Measurements from ENCODE around the gene RBMS3. TPM values are rescaled to one million over a fixed set of nuclear protein-coding genes. Genes with fewer than 3 reads are reported as not detected.
"Not testable (repeated sequence)": the region's sequence is repeated elsewhere in the genome, so short reads cannot be mapped to it uniquely, and the experiment has no call there.

The RBMS3 gene
- total RNA-seq, 2 experiments from 2014 or later, result 0.25 to 0.27 TPM

DNA sequence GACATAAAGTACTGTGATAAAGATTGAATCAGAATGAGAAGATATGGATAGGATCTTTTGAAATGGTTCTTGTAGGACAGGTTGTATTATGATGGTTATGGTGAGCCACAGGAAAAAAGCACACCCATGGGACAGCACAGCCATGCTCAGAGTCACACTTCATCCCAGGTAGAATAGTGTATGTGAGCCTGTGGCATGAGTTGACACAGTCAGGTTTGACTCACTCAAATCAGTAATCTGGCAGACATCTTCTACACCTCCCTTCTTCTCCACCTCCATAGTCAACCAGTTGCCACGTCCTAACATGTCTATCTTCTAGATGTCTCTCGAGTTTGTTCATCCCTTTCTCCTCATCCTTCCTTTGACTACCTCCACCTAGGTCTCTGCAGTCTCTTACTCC is 176.0 kb downstream of the RBMS3 start:
- Mint-ChIP-seq H3K9me3 (no peaks in the 10 kb centered on the region), H3K27ac (no peak overlapping the region), H3K27me3 (no peaks in the 10 kb centered on the region), H3K36me3 (ENCODE audit: low read depth) (no peaks in the 10 kb centered on the region), H3K4me1 (no peaks in the 10 kb centered on the region), H3K4me3 (no peak overlapping the region)
- no peak for DNase-seq
- CTCF ChIA-PET, result no interaction called here
- POLR2A ChIA-PET, result no interaction called here

DNA sequence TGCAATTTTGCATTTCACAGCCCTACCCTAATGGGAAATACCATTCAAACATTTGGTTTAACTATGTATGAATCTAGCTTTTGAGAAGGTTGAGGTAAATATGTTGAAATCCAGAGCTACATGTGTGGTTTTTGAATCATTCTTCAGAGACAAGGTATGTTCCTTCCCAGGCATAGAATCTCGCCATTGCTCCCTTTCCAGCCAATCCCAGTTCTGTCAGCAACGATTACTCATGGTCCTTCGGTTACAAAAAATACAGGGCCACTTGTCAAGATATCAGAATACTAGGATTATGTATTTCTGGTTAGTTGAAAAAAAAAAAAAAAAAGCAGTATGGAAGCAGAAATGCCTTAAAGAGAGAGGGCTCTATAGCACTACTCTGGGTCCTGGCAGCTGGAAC is 182.4 kb downstream of the RBMS3 start:
- no peak overlapping the region for H3K27ac Mint-ChIP-seq
- H3K27me3 Mint-ChIP-seq, result no peaks in the 10 kb centered on the region
- H3K9me3 Mint-ChIP-seq, result no peaks in the 10 kb centered on the region
- no peak for DNase-seq
- no peak overlapping the region for H3K4me3 Mint-ChIP-seq
- H3K4me1 Mint-ChIP-seq, result no peaks in the 10 kb centered on the region
- CTCF ChIA-PET, result interaction anchor here (0.6 kb wide), 1 partner anchor 310 kb away, joined by 3 read pairs; no protein-coding TSS in a partner anchor
- H3K36me3 Mint-ChIP-seq (ENCODE audit: low read depth), result no peaks in the 10 kb centered on the region
- POLR2A ChIA-PET, result no interaction called here

DNA sequence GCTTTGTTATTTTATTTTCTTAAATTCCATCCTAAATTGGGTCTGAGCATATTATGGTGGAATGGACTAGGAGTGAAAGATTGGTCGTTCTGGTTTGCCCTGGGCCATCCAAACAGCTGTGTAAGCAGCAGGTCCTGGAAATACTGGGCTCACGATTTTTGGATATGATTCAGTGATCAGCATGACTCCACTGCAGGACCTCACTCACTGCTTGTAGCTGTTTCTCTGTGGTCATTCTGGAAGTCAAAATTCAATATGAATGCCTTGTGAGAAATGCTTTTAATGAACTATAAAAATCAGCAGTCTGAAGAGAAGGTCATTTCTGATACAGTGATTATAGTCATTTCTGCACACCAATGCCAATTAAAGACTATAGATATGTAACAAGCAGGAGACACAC is 185.0 kb downstream of the RBMS3 start:
- Mint-ChIP-seq H3K27me3 (no peaks in the 10 kb centered on the region), H3K4me1 (no peaks in the 10 kb centered on the region), H3K36me3 (ENCODE audit: low read depth) (no peaks in the 10 kb centered on the region), H3K9me3 (no peaks in the 10 kb centered on the region), H3K27ac (no peak overlapping the region), H3K4me3 (no peak overlapping the region)
- DNase-seq, result no peak
- POLR2A ChIA-PET, result no interaction called here
- CTCF ChIA-PET, result interaction anchor here (0.8 kb wide), 1 partner anchor 11 kb away, joined by 3 read pairs; no protein-coding TSS in a partner anchor

DNA sequence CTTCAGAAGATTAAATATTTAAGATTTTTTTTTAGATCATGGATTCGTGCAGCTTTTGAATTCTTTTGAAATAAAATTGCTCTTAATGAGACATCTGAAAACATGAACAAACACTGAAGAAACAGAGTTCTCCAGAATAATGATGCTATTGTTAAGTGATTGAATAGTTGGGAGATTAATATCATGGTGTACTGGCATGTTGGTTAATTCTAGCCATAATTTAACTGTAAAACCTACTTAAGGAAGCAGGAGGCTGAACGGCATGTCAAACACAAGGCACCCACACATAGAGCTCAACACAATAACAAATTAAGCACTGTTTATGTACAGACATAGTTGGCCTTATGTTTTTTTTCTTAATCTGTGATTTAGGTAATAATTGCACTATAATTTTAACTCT is 185.6 kb downstream of the RBMS3 start:
- ChIA-PET CTCF (interaction anchor here (0.8 kb wide), 1 partner anchor 10 kb away, joined by 3 read pairs; no protein-coding TSS in a partner anchor), POLR2A (no interaction called here)
- Mint-ChIP-seq H3K9me3 (no peaks in the 10 kb centered on the region), H3K27me3 (no peaks in the 10 kb centered on the region), H3K4me3 (no peak overlapping the region), H3K36me3 (ENCODE audit: low read depth) (no peaks in the 10 kb centered on the region), H3K27ac (no peak overlapping the region), H3K4me1 (no peaks in the 10 kb centered on the region)
- no peak for DNase-seq

DNA sequence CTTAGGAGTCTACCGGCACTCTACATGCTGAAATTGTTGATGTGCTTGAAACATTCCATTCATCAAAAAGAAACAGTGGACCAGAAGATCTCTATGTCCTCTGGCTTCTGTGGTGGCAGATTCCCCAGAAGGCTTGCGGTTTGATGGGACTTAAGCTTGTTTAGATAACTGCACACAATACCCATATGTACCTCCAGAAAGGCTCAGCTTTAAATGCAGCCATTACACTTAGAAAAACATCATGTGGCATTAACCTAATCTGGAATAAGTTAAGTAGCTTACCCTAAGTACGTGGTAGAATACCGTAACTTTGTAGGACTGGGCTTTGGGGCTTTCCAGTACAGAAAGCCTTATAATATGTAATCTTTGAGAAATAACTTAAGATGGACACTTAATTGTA is 187.3 kb downstream of the RBMS3 start:
- H3K4me3 Mint-ChIP-seq, result no peak overlapping the region
- no peaks in the 10 kb centered on the region for H3K9me3 Mint-ChIP-seq
- H3K4me1 Mint-ChIP-seq, result no peaks in the 10 kb centered on the region
- POLR2A ChIA-PET, result no interaction called here
- DNase-seq, result no peak
- H3K27ac Mint-ChIP-seq, result no peak overlapping the region
- CTCF ChIA-PET, result no interaction called here
- no peaks in the 10 kb centered on the region for H3K27me3 Mint-ChIP-seq
- no peaks in the 10 kb centered on the region for H3K36me3 Mint-ChIP-seq (ENCODE audit: low read depth)

DNA sequence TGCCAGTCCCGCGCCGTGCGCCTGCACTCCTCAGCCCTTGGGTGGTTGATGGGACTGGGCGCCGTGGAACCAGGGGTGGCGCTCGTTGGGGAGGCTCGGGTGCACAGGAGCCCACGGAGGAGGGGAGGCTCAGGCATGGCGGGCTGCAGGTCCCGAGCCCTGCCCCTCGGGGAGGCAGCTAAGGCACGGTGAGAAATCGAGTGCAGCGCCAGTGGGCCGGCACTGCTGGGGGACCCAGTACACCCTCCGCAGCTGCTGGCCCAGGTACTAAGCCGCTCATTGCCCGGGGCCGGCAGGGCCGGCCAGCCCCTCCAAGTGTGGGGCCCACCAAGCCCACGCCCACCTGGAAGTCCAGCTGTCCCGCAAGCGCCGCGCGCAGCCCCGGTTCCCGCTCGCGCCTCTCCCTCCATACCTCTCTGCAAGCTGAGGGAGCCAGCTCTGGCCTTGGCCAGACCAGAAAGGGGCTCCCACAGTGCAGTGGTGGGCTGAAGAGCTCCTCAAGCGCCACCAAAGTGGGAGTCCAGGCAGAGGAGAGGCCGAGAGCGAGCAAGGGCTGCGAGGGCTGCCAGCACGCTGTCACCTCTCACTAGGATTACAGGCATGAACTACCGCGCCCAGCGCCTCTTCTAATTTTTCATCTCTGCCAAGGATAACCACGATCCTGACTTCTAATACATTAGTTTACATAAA is 192.8 kb downstream of the RBMS3 start:
- H3K4me1 Mint-ChIP-seq; POLR2A ChIA-PET; DNase-seq; H3K9me3 Mint-ChIP-seq; H3K27ac Mint-ChIP-seq; H3K36me3 Mint-ChIP-seq (ENCODE audit: low read depth); CTCF ChIA-PET; H3K27me3 Mint-ChIP-seq; H3K4me3 Mint-ChIP-seq: not testable (repeated sequence)

DNA sequence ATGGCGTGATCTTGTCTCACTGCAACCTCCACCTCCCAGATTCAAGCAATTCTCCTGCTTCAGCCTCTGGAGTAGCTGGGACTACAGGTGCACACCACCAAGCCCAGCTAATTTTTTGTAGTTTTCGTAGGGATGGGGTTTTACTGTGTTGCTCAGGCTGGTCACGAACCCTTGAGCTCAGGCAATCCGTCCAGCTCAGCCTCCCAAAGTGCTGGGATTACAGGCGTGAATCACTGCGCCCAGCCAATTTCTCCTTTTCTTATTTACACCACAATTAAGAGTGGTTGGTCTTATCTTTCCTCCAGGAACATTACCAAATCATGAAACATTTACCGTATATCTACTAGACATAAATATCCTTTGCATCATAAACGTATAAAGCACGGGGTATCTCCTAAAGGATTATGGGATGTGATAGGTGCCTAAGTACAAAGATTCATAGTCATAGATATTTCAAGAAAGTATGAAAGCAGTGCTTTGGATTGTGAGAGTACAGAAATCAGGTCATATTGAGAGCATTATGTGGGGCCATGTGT is 194.5 kb downstream of the RBMS3 start:
- H3K9me3 Mint-ChIP-seq, result no peaks in the 10 kb centered on the region
- no peaks in the 10 kb centered on the region for H3K4me1 Mint-ChIP-seq
- CTCF ChIA-PET, result no interaction called here
- H3K27ac Mint-ChIP-seq, result no peak overlapping the region
- no peak for DNase-seq
- no peaks in the 10 kb centered on the region for H3K27me3 Mint-ChIP-seq
- no peak overlapping the region for H3K4me3 Mint-ChIP-seq
- H3K36me3 Mint-ChIP-seq (ENCODE audit: low read depth), result no peaks in the 10 kb centered on the region
- POLR2A ChIA-PET, result no interaction called here

DNA sequence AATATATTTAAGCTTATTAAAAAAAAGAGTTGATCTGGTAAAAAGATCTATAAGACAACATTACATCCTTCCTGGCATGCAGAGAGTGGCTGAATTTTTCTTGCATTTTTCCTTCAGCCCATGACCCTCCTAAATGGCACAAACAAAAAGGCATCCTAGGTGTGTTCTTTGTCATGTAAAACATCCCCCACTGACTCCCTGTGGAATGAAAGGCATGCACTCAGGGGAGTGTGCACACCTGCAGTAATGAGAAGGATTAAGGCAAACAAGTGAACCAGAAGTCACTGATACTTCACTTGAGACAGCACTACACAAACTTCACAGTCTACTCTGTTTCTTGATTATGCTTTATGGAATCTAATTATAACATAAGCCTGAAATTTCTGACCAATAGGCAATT is 195.0 kb downstream of the RBMS3 start:
- ChIA-PET CTCF (interaction anchor here (1.0 kb wide), 1 partner anchor 10 kb away, joined by 3 read pairs; no protein-coding TSS in a partner anchor), POLR2A (no interaction called here)
- H3K27me3 Mint-ChIP-seq, result no peaks in the 10 kb centered on the region
- no peak overlapping the region for H3K4me3 Mint-ChIP-seq
- DNase-seq, result no peak
- no peaks in the 10 kb centered on the region for H3K4me1 Mint-ChIP-seq
- no peak overlapping the region for H3K27ac Mint-ChIP-seq
- no peaks in the 10 kb centered on the region for H3K36me3 Mint-ChIP-seq (ENCODE audit: low read depth)
- H3K9me3 Mint-ChIP-seq, result no peaks in the 10 kb centered on the region

DNA sequence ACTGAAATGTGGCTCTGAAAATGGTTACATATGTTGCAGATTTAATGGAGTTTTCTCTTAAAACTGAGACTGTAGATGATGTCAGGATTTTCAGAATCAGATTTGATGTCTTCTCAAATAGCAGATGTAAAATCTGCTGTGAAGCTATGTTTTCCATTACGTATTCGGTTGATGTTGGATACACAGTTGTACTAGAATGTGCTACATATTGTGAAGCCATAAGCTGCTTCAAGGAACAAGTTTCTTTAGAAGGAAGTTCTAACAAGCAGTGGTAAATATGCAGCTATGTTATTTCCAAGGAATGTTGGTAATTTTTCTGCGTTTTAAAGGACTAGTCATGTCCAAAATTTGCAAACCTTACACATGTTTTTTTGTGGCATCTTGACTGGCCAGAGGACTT is 197.7 kb downstream of the RBMS3 start:
- no peak for DNase-seq
- ChIA-PET POLR2A (no interaction called here), CTCF (interaction anchor here (0.7 kb wide), 1 partner anchor 285 kb away, joined by 3 read pairs; no protein-coding TSS in a partner anchor)
- Mint-ChIP-seq H3K9me3 (no peaks in the 10 kb centered on the region), H3K36me3 (ENCODE audit: low read depth) (no peaks in the 10 kb centered on the region), H3K27me3 (no peaks in the 10 kb centered on the region), H3K4me3 (no peak overlapping the region), H3K27ac (no peak overlapping the region), H3K4me1 (no peaks in the 10 kb centered on the region)

DNA sequence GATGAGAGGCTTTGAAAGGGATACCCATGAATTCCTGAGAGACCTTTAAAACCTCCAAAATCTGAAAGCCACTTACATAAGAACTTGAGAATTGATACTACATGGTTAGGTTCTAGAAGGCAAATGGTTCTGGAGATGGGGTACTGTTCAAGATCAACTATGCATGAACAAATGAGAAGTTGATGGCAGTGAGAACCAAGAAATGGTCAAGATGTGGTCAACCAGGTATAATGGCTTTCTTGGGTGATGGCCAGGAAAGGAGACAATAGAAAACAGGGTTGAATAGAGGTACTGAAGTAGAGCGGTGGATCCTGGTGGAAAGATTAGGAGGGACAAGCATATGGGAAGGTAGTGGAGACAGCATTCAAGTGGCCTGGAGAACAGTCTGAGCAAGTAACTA is 200.4 kb downstream of the RBMS3 start:
- H3K36me3 Mint-ChIP-seq (ENCODE audit: low read depth), result no peaks in the 10 kb centered on the region
- CTCF ChIA-PET, result no interaction called here

DNA sequence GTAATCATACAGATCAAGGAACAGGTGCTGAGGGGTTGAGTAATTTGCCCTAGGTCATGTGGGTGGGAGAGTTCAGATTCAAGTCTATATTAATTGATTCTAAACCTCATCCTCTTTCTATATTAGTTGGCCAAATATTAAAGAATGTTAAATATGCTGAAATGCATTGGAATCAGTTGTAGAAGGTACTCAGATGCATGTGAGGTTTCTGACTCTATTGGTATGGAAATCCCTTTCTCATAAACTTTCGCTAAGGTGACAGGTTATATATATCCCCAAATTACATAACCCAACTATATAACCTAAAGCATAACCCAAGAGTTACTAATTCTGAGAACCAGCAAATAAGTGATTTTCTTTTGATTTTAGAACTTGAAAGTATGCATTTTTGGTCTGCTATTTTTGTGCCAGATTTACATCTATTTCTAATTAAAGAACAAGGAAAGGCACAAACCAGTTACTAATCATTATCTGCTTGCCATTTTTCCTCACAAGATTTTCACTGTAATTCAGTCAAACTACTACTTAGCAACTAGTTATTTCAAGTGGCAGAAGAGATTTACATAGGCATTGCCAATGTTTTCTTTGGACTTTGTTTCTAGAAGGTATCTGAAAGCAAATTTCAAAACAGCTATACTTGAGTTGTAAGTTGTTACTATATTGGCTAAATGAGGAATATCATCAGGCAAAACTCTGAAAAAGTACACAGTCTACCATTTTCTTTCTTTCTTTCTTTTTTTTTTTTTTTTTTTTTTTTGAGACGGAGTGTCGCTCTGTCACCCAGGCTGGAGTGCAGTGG is 201.3 kb downstream of the RBMS3 start:
- ChIA-PET POLR2A (no interaction called here), CTCF (no interaction called here)
- H3K36me3 Mint-ChIP-seq (ENCODE audit: low read depth), result no peaks in the 10 kb centered on the region
- DNase-seq, result no peak
- no peaks in the 10 kb centered on the region for H3K4me1 Mint-ChIP-seq
- H3K27ac Mint-ChIP-seq, result no peak overlapping the region
- no peaks in the 10 kb centered on the region for H3K9me3 Mint-ChIP-seq
- H3K27me3 Mint-ChIP-seq, result no peaks in the 10 kb centered on the region
- no peak overlapping the region for H3K4me3 Mint-ChIP-seq

More for the DNA sequence above, 200.4 kb downstream of the RBMS3 start:
- POLR2A ChIA-PET, result no interaction called here
- DNase-seq, result no peak
- Mint-ChIP-seq H3K4me1 (no peaks in the 10 kb centered on the region), H3K27me3 (no peaks in the 10 kb centered on the region), H3K27ac (no peak overlapping the region), H3K4me3 (no peak overlapping the region), H3K9me3 (no peaks in the 10 kb centered on the region)

DNA sequence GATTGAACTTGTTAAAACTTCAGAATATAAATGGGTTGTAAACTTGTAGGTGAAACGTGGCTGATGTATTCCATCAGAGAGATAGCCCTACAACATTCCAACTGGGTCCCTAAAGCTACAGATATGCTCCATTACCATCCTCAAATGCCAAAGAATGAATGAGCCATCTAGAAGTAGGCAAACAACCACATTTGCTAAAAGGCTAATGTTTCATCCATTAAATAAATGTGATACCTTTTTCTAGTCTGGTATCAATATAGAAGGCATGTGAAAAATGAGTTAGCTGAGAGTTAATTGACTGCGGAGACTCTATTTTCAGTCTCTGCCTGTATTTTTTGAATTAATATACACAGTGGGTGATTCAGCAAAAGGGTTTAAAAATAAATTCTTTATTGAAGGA is 203.8 kb downstream of the RBMS3 start:
- CTCF ChIA-PET, result no interaction called here
- no peaks in the 10 kb centered on the region for H3K9me3 Mint-ChIP-seq
- H3K27ac Mint-ChIP-seq, result no peak overlapping the region
- H3K27me3 Mint-ChIP-seq, result no peaks in the 10 kb centered on the region
- no peaks in the 10 kb centered on the region for H3K4me1 Mint-ChIP-seq
- no peak for DNase-seq
- POLR2A ChIA-PET, result no interaction called here
- H3K36me3 Mint-ChIP-seq (ENCODE audit: low read depth), result no peaks in the 10 kb centered on the region
- H3K4me3 Mint-ChIP-seq, result no peak overlapping the region

DNA sequence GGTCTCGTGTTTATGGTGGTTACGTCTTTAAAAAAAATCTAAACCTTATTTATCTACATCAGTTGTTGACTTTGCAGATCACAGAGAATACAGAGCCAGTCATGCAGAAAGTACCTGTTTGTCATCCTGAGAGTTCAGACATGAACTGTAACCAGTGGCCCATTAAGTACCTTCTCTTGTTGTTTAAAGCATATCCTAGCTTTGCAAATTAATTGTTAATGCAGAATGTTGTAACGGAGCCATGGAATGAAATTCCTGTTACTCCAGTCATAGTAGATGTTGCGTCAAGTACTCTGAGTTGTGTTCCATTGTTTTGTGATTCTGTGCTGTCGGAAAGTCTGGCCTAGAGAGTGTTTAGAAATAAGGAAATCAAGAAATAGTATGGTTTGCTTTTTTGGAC is 205.2 kb downstream of the RBMS3 start:
- Mint-ChIP-seq H3K9me3 (no peaks in the 10 kb centered on the region), H3K27me3 (no peaks in the 10 kb centered on the region), H3K4me1 (no peaks in the 10 kb centered on the region), H3K36me3 (ENCODE audit: low read depth) (no peaks in the 10 kb centered on the region), H3K27ac (no peak overlapping the region), H3K4me3 (no peak overlapping the region)
- POLR2A ChIA-PET, result no interaction called here
- CTCF ChIA-PET, result no interaction called here
- DNase-seq, result no peak
